ENCODE results near the gene PICK1. TPM values are rescaled to one million over a fixed set of nuclear protein-coding genes. Genes with fewer than 3 reads are reported as not detected.

Gene PICK1
- total and polyA plus RNA-seq, 2 of the 13 experiments (the other 11 are each of a cell fraction or from before 2014, with no cell fraction given) = 19.3 to 25.3 TPM

- TF ChIP-seq FIP1L1 (IDR thresholded peaks at IDR 0.05; ENCODE audit: borderline replicate concordance, insufficient read depth, low read depth, low read length) (no peak), MAFF (IDR thresholded peaks at IDR 0.05; ENCODE audit: low read depth, low read length) (peak; percentile 74; the same call in 1 of the 2 replicates), ATM (IDR thresholded peaks at IDR 0.05; ENCODE audit: borderline replicate concordance) (no peak), SALL1 (CRISPR knock-in tag; IDR thresholded peaks at IDR 0.05) (peak; percentile 82; the same call in 1 of the 2 replicates), HNF4A (CRISPR knock-in tag; IDR thresholded peaks at IDR 0.05) (no peak; the same call in 1 of the 2 replicates), ZNF746 (CRISPR knock-in tag; IDR thresholded peaks at IDR 0.05) (no peak), HCFC1 (IDR thresholded peaks at IDR 0.05; ENCODE audit: low read depth, low read length) (no peak), ZBTB25 (CRISPR knock-in tag; IDR thresholded peaks at IDR 0.05) (0 out of 2 replicates have a peak, but pooled peaks have one; percentile 25), KAT2B (IDR thresholded peaks at IDR 0.05; ENCODE audit: borderline replicate concordance, low read depth, low read length) (no peak), NCOR1 (IDR thresholded peaks at IDR 0.05; ENCODE audit: borderline replicate concordance, low read length) (no peak), NFKB2 (CRISPR knock-in tag; IDR thresholded peaks at IDR 0.05; ENCODE audit: borderline replicate concordance) (peak; percentile 60), TRIM24 (CRISPR knock-in tag; IDR thresholded peaks at IDR 0.05) (no peak), KDM2A (CRISPR knock-in tag; IDR thresholded peaks at IDR 0.05; ENCODE audit: borderline replicate concordance, low read depth) (peak; percentile 90), ERF (CRISPR knock-in tag; IDR thresholded peaks at IDR 0.05) (peak; percentile 84), GABPB1 (CRISPR knock-in tag; IDR thresholded peaks at IDR 0.05) (peak; percentile 66), MED1 (CRISPR knock-in tag; IDR thresholded peaks at IDR 0.05) (peak; percentile 45; the same call in 1 of the 2 replicates), TOE1 (CRISPR knock-in tag; IDR thresholded peaks at IDR 0.05) (peak; percentile 60; the same call in 1 of the 2 replicates), MIER3 (CRISPR knock-in tag; IDR thresholded peaks at IDR 0.05; ENCODE audit: borderline replicate concordance) (peak; percentile 55; the same call in 1 of the 2 replicates), EP300 (IDR thresholded peaks at IDR 0.05; ENCODE audit: low read depth in 2 of 2, low read length in 2 of 2) (no peak), EP300 (CRISPR knock-in tag; IDR thresholded peaks at IDR 0.05; ENCODE audit: borderline replicate concordance) (no peak), SAP130 (CRISPR knock-in tag; IDR thresholded peaks at IDR 0.05; ENCODE audit: low read depth) (peak; percentile 84), SMAD1 (CRISPR knock-in tag; IDR thresholded peaks at IDR 0.05; ENCODE audit: borderline replicate concordance, low read depth) (0 out of 2 replicates have a peak, but pooled peaks have one; percentile 94), PTBP1 (IDR thresholded peaks at IDR 0.05; ENCODE audit: low read depth, low read length, poor library complexity, severe bottlenecking) (no peak), ELF1 (CRISPR knock-in tag; IDR thresholded peaks at IDR 0.05) (peak; percentile 45), ZNF619 (CRISPR knock-in tag; IDR thresholded peaks at IDR 0.05) (peak; percentile 83; the same call in 1 of the 2 replicates), ISL2 (CRISPR knock-in tag; IDR thresholded peaks at IDR 0.05) (peak; percentile 27; the same call in 1 of the 2 replicates), RXRA (CRISPR knock-in tag; IDR thresholded peaks at IDR 0.05) (peak; percentile 30), HOXD1 (CRISPR knock-in tag; IDR thresholded peaks at IDR 0.05) (peak; percentile 43; the same call in 1 of the 2 replicates), ZBTB7B (CRISPR knock-in tag; IDR thresholded peaks at IDR 0.05) (peak; percentile 98)
These were observed 5.0 kb upstream of the PICK1 start (continued) for GRCh38 chr22:38051900-38052862.

All from HepG2 (cell line).